ENCODE results near the gene SPDYC. TPM values are rescaled to one million over a fixed set of nuclear protein-coding genes. Genes with fewer than 3 reads are reported as not detected.
A peak's percentile ranks its signal among the peaks of the same experiment; 100 is the strongest.

Gene SPDYC
- not detected for total RNA-seq

GRCh38 chr11:65170058-65170534, at the start of gene SPDYC:
Gene SPDYC (plus strand): TSS chr11:65170233. CDS start chr11:65171358, 1,125 bp downstream.

GRCh38 chr11:65121865-65122696, 48.0 kb upstream of the SPDYC start, which contains the start of the genes FAU and MRPL49:
Gene FAU (minus strand): TSS chr11:65122134. CDS start chr11:65121813, 321 bp downstream.
Gene MRPL49 (plus strand): TSS chr11:65122321. CDS start chr11:65122347, 26 bp downstream.

DNA sequence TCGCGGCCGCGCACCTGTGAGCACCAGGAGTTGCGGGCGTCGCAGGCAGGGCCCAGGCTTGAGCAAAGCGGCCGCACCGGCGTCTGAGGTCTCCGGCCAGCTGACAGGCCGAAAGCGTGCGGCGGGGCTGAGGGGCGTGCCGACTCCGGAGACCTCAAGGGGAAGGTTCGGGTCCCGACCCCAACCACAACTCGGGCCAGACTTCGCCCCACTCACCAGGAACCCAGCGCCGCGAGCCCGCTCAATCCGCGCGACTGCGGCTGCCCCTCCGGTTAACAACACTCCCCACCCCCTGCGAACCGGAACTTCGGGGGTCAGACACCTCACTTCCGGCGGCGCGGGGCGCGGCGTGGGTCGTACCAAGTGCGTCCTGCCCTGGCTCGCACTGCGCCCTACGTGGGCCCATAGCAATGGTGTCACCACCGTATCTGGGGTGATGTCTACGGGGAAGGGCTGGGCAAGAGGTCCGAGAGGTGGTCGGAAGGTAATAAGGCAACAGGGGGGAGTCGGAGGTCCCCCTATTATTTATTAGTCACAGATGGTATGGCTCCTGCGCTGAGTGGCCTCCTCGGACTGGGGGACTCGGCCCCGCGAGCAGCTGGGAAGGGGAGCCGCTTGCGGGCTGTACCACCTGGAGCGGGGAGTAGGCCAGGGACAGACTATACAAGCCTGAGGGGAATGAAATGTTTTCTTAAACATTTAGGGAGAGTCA, 35.6 kb upstream of the SPDYC start, which contains the start of gene SYVN1:
Gene SYVN1 (minus strand): TSS at position 280 of the 712 bp plus-strand sequence. CDS start 918 bp downstream, outside the sequence.

DNA sequence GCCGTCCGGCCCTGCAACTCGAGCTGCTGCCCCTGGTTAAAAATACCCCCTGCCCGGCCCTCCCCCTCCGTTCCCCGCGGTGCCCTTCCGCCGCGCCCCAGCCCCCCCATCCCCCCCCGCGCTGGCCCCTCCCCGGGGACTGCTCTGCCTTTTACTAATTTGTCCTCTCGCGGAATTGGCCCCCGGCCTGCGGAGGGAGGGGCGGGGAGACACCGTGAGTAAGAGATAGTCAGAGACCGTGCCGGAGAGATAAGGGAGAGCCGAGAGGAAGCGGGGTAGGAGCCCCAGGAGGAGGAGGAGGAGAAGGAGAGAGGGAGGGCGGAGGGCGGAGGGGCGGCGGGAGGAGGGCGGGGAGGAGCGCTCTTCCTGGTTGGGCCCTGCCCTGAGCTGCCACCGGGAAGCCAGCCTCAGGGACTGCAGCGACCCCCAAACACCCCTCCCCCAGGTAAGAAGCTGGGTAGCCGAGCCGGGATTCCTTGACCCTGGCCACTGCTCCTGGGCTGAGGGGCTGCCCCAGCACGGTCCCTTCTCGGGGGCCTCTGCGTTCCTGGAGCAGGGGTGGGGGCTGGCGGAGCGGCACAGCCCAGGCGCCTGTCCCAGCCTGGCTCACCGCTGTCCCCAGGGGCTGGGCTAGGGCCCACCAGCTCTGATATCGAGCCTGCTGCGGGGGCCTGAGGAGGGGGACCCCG, 11.7 kb downstream of the SPDYC start, which contains the start of gene CAPN1:
Gene CAPN1 (plus strand): TSS at position 360 of the 689 bp plus-strand sequence. CDS start 774 bp downstream, outside the sequence.

Small RNA genes within 50 kb of the gene (small RNA-seq; reads per million reads assigned to genes)
- not detected for gene HIGD1AP10 (ENCODE audit: low replicate concordance)
- not detected for gene PDCL2P2 (ENCODE audit: low replicate concordance)
- gene RNU2-23P (ENCODE audit: low replicate concordance): 7.0 reads per million, percentile 88 among the genes with 10 or more reads in this experiment

Other genes starting within 250 kb of the SPDYC start
- gene PPP2R5B, start 245.5 kb upstream of the SPDYC start, total RNA-seq: 27.9 TPM
- not detected for gene GPHA2, start 234.3 kb upstream of the SPDYC start, total RNA-seq
- gene MAJIN, start 198.1 kb upstream of the SPDYC start, total RNA-seq: not detected
- gene BATF2, start 173.3 kb upstream of the SPDYC start, total RNA-seq: not detected
- 42.9 TPM for gene ARL2, start 156.1 kb upstream of the SPDYC start, total RNA-seq
- gene SNX15, start 142.8 kb upstream of the SPDYC start, total RNA-seq: 21.9 TPM
- 4.7 TPM for gene SAC3D1, start 129.0 kb upstream of the SPDYC start, total RNA-seq
- gene NAALADL1, start 111.7 kb upstream of the SPDYC start, total RNA-seq: 2.2 TPM
- gene CDCA5, start 86.2 kb upstream of the SPDYC start, total RNA-seq: 2.8 TPM
- 20.3 TPM for gene ZFPL1, start 86.0 kb upstream of the SPDYC start, total RNA-seq
- gene VPS51, start 74.0 kb upstream of the SPDYC start, total RNA-seq: 197 TPM
- gene TM7SF2, start 58.4 kb upstream of the SPDYC start, total RNA-seq: 61.0 TPM
- gene ZNHIT2, start 52.5 kb upstream of the SPDYC start, total RNA-seq: 4.7 TPM
- gene FAU, start 48.1 kb upstream of the SPDYC start, total RNA-seq: 168 TPM
- gene MRPL49, start 47.9 kb upstream of the SPDYC start, total RNA-seq: 29.4 TPM
- 22.2 TPM for gene SYVN1, start 35.7 kb upstream of the SPDYC start, total RNA-seq
- 65.7 TPM for gene CAPN1, start 11.7 kb downstream of the SPDYC start, total RNA-seq
- 4.7 TPM for gene POLA2, start 91.7 kb downstream of the SPDYC start, total RNA-seq
- gene CDC42EP2, start 144.6 kb downstream of the SPDYC start, total RNA-seq: 9.4 TPM
- gene DPF2, start 163.6 kb downstream of the SPDYC start, total RNA-seq: 50.7 TPM
- gene TIGD3, start 184.5 kb downstream of the SPDYC start, total RNA-seq: 3.8 TPM
- gene SLC25A45, start 212.4 kb downstream of the SPDYC start, total RNA-seq: 0.31 TPM
- 7.8 TPM for gene FRMD8, start 216.4 kb downstream of the SPDYC start, total RNA-seq

All from parietal lobe (tissue), 2 donors.